Lower leg skin (tissue), 4 donors: ENCODE data around the gene ROBO1. TPM values are rescaled to one million over a fixed set of nuclear protein-coding genes. Genes with fewer than 3 reads are reported as not detected.

Source experiments
- DNase-seq, 2 donors: peaks; one replicate each; pipeline ENCODE4 v3.0.0-alpha.2; 2019; ENCODE audit warnings: low spot score in 2 of 2
- H3K4me3 ChIP-seq: fragments of 200-600 bp; sonication (generic); 2 replicates; pipeline ENCODE4 v1.5.1; 2017; ENCODE audit warnings: mild to moderate bottlenecking, low read depth; ENCODE audit not compliant: poor library complexity, severe bottlenecking
- CTCF ChIP-seq, 3 donors: fragments of 450-650 bp; IDR thresholded peaks; one replicate each; pipeline ENCODE4 v1.5.1; 2016; ENCODE audit warnings: antibody characterized with exemption in 3 of 3, mild to moderate bottlenecking in 3 of 3, moderate library complexity in 2 of 3
- POLR2A ChIP-seq, 2 donors: fragments of 450-650 bp; IDR thresholded peaks; one replicate each; pipeline ENCODE4 v1.6.1; 2016 to 2017; ENCODE audit warnings: antibody characterized with exemption in 2 of 2, mild to moderate bottlenecking in 1 of 2, moderate library complexity in 1 of 2
- WGBS, 2 donors: methylation state at CpG; one replicate each; pipeline ENCODE4 v1.1.5; 2018; 5-methylcytosine and 5-hydroxymethylcytosine counted together
- intact Hi-C: fragments of 100-400 bp; cut with DNase I; formaldehyde crosslinking; loops from one replicate; pipeline ENCODE4 v1.15.0; 2023; ENCODE audit warnings: low total_unique reads
- total RNA-seq, 4 donors: library from RNA; depleted of rRNA; stranded (reverse); fragments of >200 nt; gene quantifications; one replicate each; pipeline ENCODE4 v1.1.0, GENCODE V29; 2016

Gene ROBO1
- total RNA-seq, 4 donors from 2014 or later, result 26.3 to 60.0 (median 51.0) TPM

GRCh38 chr3:78712270-78712669, 1055.5 kb downstream of the ROBO1 start:
- 39 to 73% methylated on average over 4 of the region's 4 CpGs for WGBS, 2 donors
- TF ChIP-seq CTCF (IDR thresholded peaks at IDR 0.05), result no peak
- H3K4me3 ChIP-seq, result no peak overlapping the region
- intact Hi-C loops, result no loop called here
- DNase-seq, result no peak

- intact Hi-C loops, result no loop called here
- WGBS, 2 donors, result 69 to 92% methylated on average over 4 of the region's 4 CpGs
- TF ChIP-seq CTCF (IDR thresholded peaks at IDR 0.05), result no peak
- no peak for TF ChIP-seq POLR2A (IDR thresholded peaks at IDR 0.05)
- H3K4me3 ChIP-seq, result no peak overlapping the region
- DNase-seq, result no peak
Measured at GRCh38 chr3:78708565-78709073, 1059.2 kb downstream of the ROBO1 start.

- intact Hi-C loops, result no loop called here
- no peak for DNase-seq
- WGBS, 2 donors, result 93 to 94% methylated on average over 2 of the region's 2 CpGs
- TF ChIP-seq POLR2A (IDR thresholded peaks at IDR 0.05) (no peak), CTCF (IDR thresholded peaks at IDR 0.05) (no peak)
- H3K4me3 ChIP-seq, result no peak overlapping the region
Measured at GRCh38 chr3:78707609-78708008, 1060.2 kb downstream of the ROBO1 start.

- intact Hi-C loops, result no loop called here
- TF ChIP-seq POLR2A (IDR thresholded peaks at IDR 0.05), result no peak
- no peak for TF ChIP-seq CTCF (IDR thresholded peaks at IDR 0.05)
- H3K4me3 ChIP-seq, result no peak overlapping the region
- DNase-seq, result no peak
- 70% methylated on average over 3 of the region's 3 CpGs for WGBS, 2 donors
Measured at GRCh38 chr3:78706906-78707523, 1060.8 kb downstream of the ROBO1 start.

- intact Hi-C loops, result no loop called here
- H3K4me3 ChIP-seq, result no peak overlapping the region
- no peak for DNase-seq
- WGBS, 2 donors, result 60 to 61% methylated on average over 2 of the region's 2 CpGs
- TF ChIP-seq POLR2A (IDR thresholded peaks at IDR 0.05), result no peak
- no peak for TF ChIP-seq CTCF (IDR thresholded peaks at IDR 0.05)
Measured at GRCh38 chr3:78703944-78704343, 1063.9 kb downstream of the ROBO1 start.

- no peak overlapping the region for H3K4me3 ChIP-seq
- no peak for DNase-seq
- WGBS, 2 donors, result 47 to 52% methylated on average over 2 of the region's 2 CpGs
- intact Hi-C loops, result no loop called here
- TF ChIP-seq CTCF (IDR thresholded peaks at IDR 0.05) (no peak), POLR2A (IDR thresholded peaks at IDR 0.05) (no peak)
Measured at GRCh38 chr3:78701537-78701936, 1066.3 kb downstream of the ROBO1 start.
